HEK293T (cell line): Measurements from ENCODE around the gene AMIGO1.

Source experiments
- ARNT ChIP-seq: fragments of 450-650 bp; IDR thresholded peaks from 2 replicates; pipeline ENCODE4 v1.6.1; 2017; ENCODE audit warnings: mild to moderate bottlenecking
- ELF4 ChIP-seq: fragments of 450-650 bp; IDR thresholded peaks from 2 replicates; pipeline ENCODE4 v1.6.1; 2017; ENCODE audit warnings: antibody characterized with exemption
- FOXA1 ChIP-seq: fragments of 450-650 bp; IDR thresholded peaks from 2 replicates; pipeline ENCODE4 v1.6.1; 2016; ENCODE audit warnings: mild to moderate bottlenecking
- FOXM1 ChIP-seq: fragments of 450-650 bp; IDR thresholded peaks from 2 replicates; pipeline ENCODE4 v1.6.1; 2017; ENCODE audit warnings: mild to moderate bottlenecking, borderline replicate concordance
- HDGF ChIP-seq: fragments of 450-650 bp; IDR thresholded peaks from 2 replicates; pipeline ENCODE4 v1.6.1; 2017; ENCODE audit warnings: antibody characterized with exemption, borderline replicate concordance
- SUZ12 ChIP-seq: fragments of 450-650 bp; IDR thresholded peaks from 2 replicates; pipeline ENCODE4 v1.6.1; 2016; ENCODE audit warnings: mild to moderate bottlenecking
- TARDBP ChIP-seq: fragments of 450-650 bp; IDR thresholded peaks from 2 replicates; pipeline ENCODE4 v1.6.1; 2016

GRCh38 chr1:109541102-109541501 is 31.6 kb upstream of the AMIGO1 start:
- no peak for TF ChIP-seq FOXM1
- TF ChIP-seq ELF4, result no peak
- no peak for TF ChIP-seq FOXA1
- no peak for TF ChIP-seq SUZ12
- no peak for TF ChIP-seq HDGF
- no peak for TF ChIP-seq ARNT
- TF ChIP-seq TARDBP, result no peak
